Esophagus muscularis mucosa (tissue), 4 donors: Measurements from ENCODE around the gene AVPR1B. TPM values are rescaled to one million over a fixed set of nuclear protein-coding genes. Genes with fewer than 3 reads are reported as not detected.

Source experiments
- DNase-seq: peaks from one replicate; pipeline ENCODE4 v3.0.0-alpha.2; 2017; ENCODE audit errors: extremely low spot score
- H3K27ac ChIP-seq, 4 donors: fragments of 200-600 bp; sonication (generic); replicated peaks in 1 of 4; 1 replicate in 3 of 4; 2 replicates in 1 of 4; pipeline ENCODE4 v1.5.1; 2016 to 2019; ENCODE audit warnings: mild to moderate bottlenecking in 1 of 4
- H3K27me3 ChIP-seq, 4 donors: fragments of 200-600 bp; sonication (generic); one replicate each; pipeline versions ENCODE4 v1.5.1 to v1.6.0; 2016 to 2019
- H3K36me3 ChIP-seq, 4 donors: fragments of 200-600 bp; sonication (generic); one replicate each; pipeline ENCODE4 v1.5.1; 2016 to 2019
- H3K4me1 ChIP-seq, 4 donors: fragments of 200-600 bp; sonication (generic); one replicate each; pipeline ENCODE4 v1.5.1; 2016 to 2019
- H3K4me3 ChIP-seq, 4 donors: fragments of 200-600 bp; sonication (generic); 1 replicate in 2 of 4; 2 replicates in 2 of 4; pipeline ENCODE4 v1.5.1; 2016 to 2019; ENCODE audit warnings: mild to moderate bottlenecking in 4 of 4, moderate library complexity in 1 of 4
- H3K9me3 ChIP-seq, 4 donors: fragments of 200-600 bp; sonication (generic); 1 replicate in 3 of 4; 2 replicates in 1 of 4; pipeline ENCODE4 v1.5.1; 2016 to 2019
- EP300 ChIP-seq: sonication (generic); formaldehyde crosslinking; IDR thresholded peaks from one replicate; pipeline ENCODE4 v1.6.1; 2017; ENCODE audit warnings: antibody characterized with exemption
- POLR2A ChIP-seq: fragments of 450-650 bp; IDR thresholded peaks from one replicate; pipeline ENCODE4 v1.6.1; 2017; ENCODE audit warnings: antibody characterized with exemption, moderate library complexity, mild to moderate bottlenecking, low read depth
- POLR2AphosphoS5 ChIP-seq, 2 donors: sonication (generic); formaldehyde crosslinking; IDR thresholded peaks; one replicate each; pipeline ENCODE4 v1.6.1; 2017; ENCODE audit warnings: antibody characterized with exemption in 2 of 2
- WGBS: methylation state at CpG from one replicate; pipeline ENCODE4 v1.1.5; 2018; 5-methylcytosine and 5-hydroxymethylcytosine counted together
- intact Hi-C: fragments of 100-400 bp; cut with DNase I; formaldehyde crosslinking; loops from one replicate; pipeline ENCODE4 v1.15.1; 2023
- total RNA-seq, 4 donors: library from RNA; depleted of rRNA; stranded (reverse); fragments of >200 nt; gene quantifications; one replicate each; pipeline versions ENCODE4 v1.1.0 to v1.2.1, GENCODE V29; 2016
- TF ChIP-seq, protein P1 (sequence below), 3 experiments: fragments of 200-600 bp in 2 of 3; fragments of 450-650 bp in 1 of 3; sonication (generic) in 2 of 3; IDR thresholded peaks; one replicate each; pipeline ENCODE4 v1.5.1; 2017 to 2019; ENCODE audit warnings: antibody characterized with exemption in 3 of 3, mild to moderate bottlenecking in 2 of 3, moderate library complexity in 1 of 3

The AVPR1B gene, protein sequence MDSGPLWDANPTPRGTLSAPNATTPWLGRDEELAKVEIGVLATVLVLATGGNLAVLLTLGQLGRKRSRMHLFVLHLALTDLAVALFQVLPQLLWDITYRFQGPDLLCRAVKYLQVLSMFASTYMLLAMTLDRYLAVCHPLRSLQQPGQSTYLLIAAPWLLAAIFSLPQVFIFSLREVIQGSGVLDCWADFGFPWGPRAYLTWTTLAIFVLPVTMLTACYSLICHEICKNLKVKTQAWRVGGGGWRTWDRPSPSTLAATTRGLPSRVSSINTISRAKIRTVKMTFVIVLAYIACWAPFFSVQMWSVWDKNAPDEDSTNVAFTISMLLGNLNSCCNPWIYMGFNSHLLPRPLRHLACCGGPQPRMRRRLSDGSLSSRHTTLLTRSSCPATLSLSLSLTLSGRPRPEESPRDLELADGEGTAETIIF
- total RNA-seq, result not detected

DNA sequence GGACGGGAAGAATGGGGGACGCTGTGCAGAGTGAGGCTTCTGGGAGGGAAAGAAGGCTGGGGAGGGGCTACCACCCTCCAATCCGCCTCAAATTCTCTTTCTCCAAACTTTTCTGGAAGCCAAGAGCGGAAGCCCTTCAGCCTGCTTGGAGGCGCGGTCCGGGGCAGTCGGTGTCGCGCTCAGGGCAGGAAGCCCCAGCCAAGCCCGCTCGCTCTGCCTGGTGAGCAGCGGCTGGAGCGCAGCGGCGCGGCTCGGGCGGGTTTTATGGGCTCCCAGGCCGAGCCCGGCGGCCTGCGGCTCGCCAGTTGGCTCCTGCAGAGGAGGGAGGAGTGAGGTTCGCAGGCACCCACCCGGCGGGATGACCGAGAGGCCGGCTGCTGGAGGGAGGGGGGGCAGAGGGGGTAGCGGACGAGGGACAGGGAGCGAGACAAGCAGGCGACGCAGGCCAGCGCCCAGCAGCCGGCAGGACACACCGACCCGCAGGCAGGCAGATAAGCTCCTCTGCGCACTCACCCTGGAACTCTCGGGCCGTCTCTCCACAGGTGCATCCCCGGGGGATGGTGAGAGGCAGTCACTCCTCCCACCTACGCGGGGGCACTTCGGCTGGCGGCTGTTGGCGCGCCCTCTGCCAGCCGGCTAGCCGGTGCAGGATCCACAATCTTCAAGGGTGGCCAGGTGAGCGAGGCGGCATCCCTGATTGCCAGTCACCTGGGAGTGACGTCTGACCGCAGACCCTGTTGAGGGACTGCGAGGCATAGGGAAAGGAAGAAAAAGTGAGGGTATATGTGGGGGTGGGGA, at the start of gene AVPR1B:
TSS of gene AVPR1B (minus strand) at position 238 of the 798 bp plus-strand sequence. CDS start 498 bp downstream, outside the sequence.
- H3K9me3 ChIP-seq, result peaks cover 0 to 13% (median 11%) of the 10 kb centered on the region in 4 donors
- H3K27ac ChIP-seq, result no peak within 1 kb of the TSS
- peaks cover 9 to 16% (median 15%) of the 10 kb centered on the region in 4 donors for H3K4me1 ChIP-seq
- intact Hi-C loops, result no loop called here
- H3K4me3 ChIP-seq, result peak within 1 kb of the TSS; percentile 45 to 58 (median 50)
- 1% methylated on average over 33 of the region's 55 CpGs for WGBS
- H3K36me3 ChIP-seq, result no peaks in the 10 kb centered on the region
- no peak for DNase-seq
- TF ChIP-seq POLR2A (no peak), EP300 (no peak), POLR2AphosphoS5 (IDR thresholded peaks at IDR 0.05) (no peak)
- TF ChIP-seq, protein P1, sequence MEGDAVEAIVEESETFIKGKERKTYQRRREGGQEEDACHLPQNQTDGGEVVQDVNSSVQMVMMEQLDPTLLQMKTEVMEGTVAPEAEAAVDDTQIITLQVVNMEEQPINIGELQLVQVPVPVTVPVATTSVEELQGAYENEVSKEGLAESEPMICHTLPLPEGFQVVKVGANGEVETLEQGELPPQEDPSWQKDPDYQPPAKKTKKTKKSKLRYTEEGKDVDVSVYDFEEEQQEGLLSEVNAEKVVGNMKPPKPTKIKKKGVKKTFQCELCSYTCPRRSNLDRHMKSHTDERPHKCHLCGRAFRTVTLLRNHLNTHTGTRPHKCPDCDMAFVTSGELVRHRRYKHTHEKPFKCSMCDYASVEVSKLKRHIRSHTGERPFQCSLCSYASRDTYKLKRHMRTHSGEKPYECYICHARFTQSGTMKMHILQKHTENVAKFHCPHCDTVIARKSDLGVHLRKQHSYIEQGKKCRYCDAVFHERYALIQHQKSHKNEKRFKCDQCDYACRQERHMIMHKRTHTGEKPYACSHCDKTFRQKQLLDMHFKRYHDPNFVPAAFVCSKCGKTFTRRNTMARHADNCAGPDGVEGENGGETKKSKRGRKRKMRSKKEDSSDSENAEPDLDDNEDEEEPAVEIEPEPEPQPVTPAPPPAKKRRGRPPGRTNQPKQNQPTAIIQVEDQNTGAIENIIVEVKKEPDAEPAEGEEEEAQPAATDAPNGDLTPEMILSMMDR (IDR thresholded peaks at IDR 0.05), result no peak
- H3K27me3 ChIP-seq, result peaks cover 0 to 35% (median 0%) of the 10 kb centered on the region in 4 donors

DNA sequence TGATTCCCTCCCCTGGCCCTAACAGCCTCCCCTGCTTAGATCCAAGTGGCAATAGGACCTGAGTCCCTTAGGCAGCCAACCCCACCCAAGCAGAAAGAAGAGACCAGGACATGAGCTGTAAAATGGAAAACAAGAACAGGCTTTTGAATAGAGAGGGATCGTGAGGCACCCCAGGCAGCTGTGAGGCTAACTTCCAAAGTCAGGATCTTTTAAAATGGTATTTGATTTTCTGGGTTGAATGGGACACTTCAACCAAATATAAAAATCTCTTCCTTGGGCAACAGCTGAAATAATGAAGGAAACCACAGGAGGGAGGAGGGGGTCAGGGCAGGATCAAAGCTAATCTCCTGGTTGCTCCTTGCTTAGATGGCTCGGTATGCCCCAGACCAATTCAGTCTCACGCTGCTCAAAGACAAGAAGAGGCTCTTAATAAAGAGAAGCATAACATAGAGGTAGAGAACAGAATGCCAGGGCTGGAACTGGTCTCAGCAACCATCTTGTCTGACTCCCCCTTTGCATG, 28.6 kb upstream of the AVPR1B start:
- WGBS, result 72% methylated on average over 3 of the region's 3 CpGs
- H3K27ac ChIP-seq, result no peak overlapping the region
- DNase-seq, result no peak
- H3K4me3 ChIP-seq, result no peak overlapping the region
- intact Hi-C loops, result no loop called here
- H3K9me3 ChIP-seq, result no peaks in the 10 kb centered on the region
- no peaks in the 10 kb centered on the region for H3K4me1 ChIP-seq
- TF ChIP-seq POLR2AphosphoS5 (IDR thresholded peaks at IDR 0.05) (no peak), EP300 (no peak)
- H3K36me3 ChIP-seq, result no peaks in the 10 kb centered on the region
- H3K27me3 ChIP-seq, result peaks cover 0 to 5% (median 0%) of the 10 kb centered on the region in 4 donors

DNA sequence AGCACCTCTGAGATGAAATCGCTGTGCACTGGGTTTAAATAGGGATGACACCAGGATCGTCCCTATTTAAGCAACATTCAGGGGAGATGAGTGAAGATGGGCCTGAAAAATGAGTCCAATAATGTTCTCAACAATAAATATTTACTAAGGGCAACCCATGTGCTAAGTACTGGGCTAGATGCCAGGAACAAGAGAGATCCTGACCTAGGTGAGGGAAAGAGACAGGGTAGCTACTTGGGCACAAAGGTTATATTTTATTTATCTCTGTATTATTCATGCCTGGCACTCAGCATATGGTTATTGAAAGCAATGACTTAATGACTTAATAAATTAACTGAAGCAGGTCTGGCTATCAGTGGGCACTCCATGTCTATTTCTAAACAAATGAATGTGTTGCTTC, 27.4 kb upstream of the AVPR1B start:
- H3K9me3 ChIP-seq, result no peaks in the 10 kb centered on the region
- WGBS, result 80% methylated on average over 2 of the region's 2 CpGs
- peaks cover 0 to 10% (median 0%) of the 10 kb centered on the region in 4 donors for H3K27me3 ChIP-seq
- no peaks in the 10 kb centered on the region for H3K4me1 ChIP-seq
- H3K36me3 ChIP-seq, result no peaks in the 10 kb centered on the region
- DNase-seq, result no peak
- H3K27ac ChIP-seq, result no peak overlapping the region
- TF ChIP-seq POLR2AphosphoS5 (IDR thresholded peaks at IDR 0.05) (no peak), EP300 (no peak), POLR2A (no peak)
- TF ChIP-seq, protein P1 (IDR thresholded peaks at IDR 0.05), result no peak
- H3K4me3 ChIP-seq, result no peak overlapping the region
- intact Hi-C loops, result no loop called here

DNA sequence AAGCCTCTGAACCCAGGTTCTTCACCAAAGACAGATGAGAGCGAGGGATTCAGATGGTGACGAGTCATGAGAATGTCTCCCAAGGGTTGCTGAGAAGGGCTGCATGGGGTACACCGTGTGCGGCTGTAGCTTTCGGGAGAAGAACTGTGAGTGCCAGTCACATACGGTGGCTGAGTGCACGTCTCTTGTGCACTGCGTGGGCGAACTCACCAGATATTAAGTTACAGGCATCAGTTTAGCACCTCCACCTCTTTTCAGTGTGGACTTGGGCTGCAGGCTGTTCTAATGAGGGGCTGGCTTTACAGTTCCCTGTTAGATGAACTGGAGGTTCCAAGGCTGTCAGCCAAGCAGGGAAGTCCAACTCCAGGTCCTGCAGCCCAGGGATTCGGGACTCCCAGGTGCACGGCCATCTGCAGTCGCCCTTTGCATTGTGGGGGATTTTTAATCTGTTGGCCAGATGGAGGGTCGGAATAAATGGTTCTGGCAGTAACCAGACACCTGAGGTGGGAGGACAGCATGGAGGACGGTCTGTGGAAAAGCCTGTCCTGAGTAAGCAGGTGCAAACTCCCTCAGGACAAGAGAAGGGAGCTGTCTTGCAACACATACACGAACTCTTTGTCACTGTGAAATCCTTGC, 26.5 kb upstream of the AVPR1B start:
- DNase-seq, result peak; percentile 60
- no peak for TF ChIP-seq POLR2AphosphoS5 (IDR thresholded peaks at IDR 0.05)
- TF ChIP-seq, protein P1 (IDR thresholded peaks at IDR 0.05), result no peak
- TF ChIP-seq EP300, result no peak
- Histone ChIP-seq H3K4me1 (no peaks in the 10 kb centered on the region), H3K27me3 (peaks cover 0 to 16% (median 0%) of the 10 kb centered on the region in 4 donors), H3K27ac (no peak overlapping the region), H3K4me3 (no peak overlapping the region), H3K36me3 (no peaks in the 10 kb centered on the region), H3K9me3 (no peaks in the 10 kb centered on the region)
- intact Hi-C loops, result no loop called here
- WGBS, result 87% methylated on average over 14 of the region's 15 CpGs
